ENCODE data around the gene RETREG3.
A peak's percentile ranks its signal among the peaks of the same experiment; 100 is the strongest.

The RETREG3 gene

DNA sequence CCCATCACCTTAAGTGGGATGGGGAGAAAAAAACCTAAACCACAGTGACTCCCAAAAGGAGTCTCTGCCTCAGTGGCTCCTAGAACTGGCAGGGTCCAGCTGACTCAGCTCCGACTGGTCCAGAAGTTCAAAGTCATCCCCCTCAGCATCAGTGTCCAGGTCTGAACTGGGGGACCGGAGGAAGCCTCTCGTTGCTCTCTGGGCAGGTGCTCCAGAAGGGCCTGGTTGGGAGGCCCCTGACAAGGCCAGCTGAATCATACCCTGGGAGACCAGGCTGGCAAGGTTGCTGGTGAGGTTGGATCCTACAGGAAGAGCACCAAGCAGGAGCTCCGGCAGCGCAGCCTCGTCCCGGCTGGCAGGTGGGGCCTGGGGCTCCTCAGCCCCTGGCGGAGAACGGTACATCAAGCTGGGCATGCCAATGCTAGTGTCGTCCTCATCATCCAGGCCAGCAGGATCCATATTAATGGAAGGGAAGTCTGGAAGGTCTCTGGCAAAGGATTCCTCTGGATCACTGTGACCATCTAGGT lies 27.4 kb downstream of the RETREG3 start:
- TF ChIP-seq, protein P1, sequence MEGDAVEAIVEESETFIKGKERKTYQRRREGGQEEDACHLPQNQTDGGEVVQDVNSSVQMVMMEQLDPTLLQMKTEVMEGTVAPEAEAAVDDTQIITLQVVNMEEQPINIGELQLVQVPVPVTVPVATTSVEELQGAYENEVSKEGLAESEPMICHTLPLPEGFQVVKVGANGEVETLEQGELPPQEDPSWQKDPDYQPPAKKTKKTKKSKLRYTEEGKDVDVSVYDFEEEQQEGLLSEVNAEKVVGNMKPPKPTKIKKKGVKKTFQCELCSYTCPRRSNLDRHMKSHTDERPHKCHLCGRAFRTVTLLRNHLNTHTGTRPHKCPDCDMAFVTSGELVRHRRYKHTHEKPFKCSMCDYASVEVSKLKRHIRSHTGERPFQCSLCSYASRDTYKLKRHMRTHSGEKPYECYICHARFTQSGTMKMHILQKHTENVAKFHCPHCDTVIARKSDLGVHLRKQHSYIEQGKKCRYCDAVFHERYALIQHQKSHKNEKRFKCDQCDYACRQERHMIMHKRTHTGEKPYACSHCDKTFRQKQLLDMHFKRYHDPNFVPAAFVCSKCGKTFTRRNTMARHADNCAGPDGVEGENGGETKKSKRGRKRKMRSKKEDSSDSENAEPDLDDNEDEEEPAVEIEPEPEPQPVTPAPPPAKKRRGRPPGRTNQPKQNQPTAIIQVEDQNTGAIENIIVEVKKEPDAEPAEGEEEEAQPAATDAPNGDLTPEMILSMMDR (IDR thresholded peaks at IDR 0.05; ENCODE audit: poor library complexity, severe bottlenecking), result no peak
- H3K9me3 ChIP-seq (ENCODE audit: severe bottlenecking), result no peaks in the 10 kb centered on the region
- no peak overlapping the region for H3K4me3 ChIP-seq (ENCODE audit: severe bottlenecking)
- no peaks in the 10 kb centered on the region for H3K27me3 ChIP-seq (ENCODE audit: insufficient read depth, poor library complexity, severe bottlenecking)
- peaks cover 13% of the 10 kb centered on the region for H3K4me1 ChIP-seq (ENCODE audit: insufficient read depth, poor library complexity, severe bottlenecking)
- ATAC-seq (ENCODE audit: low read depth), result no peak
- H3K36me3 ChIP-seq (ENCODE audit: low read depth), result peaks cover 68% of the 10 kb centered on the region
- DNase-seq (ENCODE audit: low spot score), result no peak
- H3K27ac ChIP-seq (ENCODE audit: poor library complexity, severe bottlenecking), result no peak overlapping the region

DNA sequence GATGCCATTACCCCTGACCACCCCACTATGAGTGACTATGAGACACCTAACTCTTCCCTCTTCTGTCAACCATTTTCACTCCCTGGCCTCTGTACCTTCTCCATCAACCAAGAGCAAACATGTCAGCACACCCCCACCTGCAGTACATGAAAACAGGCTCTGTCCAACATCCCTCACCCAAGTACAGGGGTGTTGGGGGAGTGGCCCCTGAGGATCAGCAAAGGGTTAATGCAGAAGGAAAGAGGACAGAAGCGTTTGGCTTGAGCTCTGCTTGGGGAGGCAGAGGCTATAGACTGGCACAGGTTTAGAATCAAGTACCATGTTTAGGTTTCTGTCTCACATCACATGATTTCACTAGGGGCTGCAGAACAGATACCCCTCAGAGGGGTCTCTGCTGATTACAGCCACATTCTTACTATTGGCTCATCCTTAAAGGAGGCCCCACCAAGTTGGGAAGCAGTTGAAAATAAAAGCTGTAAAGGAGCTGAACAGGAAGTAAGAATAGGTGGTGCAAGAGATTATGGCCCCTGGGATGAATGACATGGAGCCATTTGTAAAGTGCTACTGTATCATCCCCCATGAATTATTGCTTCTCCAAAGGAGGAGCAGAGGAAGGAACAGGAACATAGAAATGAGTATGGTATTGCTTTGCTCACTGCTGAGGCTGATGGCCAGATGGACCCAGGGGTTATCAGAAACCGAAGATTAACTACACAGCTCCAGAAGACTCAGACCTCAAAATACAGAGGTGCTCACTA lies 29.2 kb downstream of the RETREG3 start:
- ATAC-seq (ENCODE audit: low read depth) (no peak), DNase-seq (ENCODE audit: low spot score) (peak; percentile 1)
- no peak overlapping the region for H3K4me3 ChIP-seq (ENCODE audit: severe bottlenecking)
- H3K27ac ChIP-seq (ENCODE audit: poor library complexity, severe bottlenecking), result no peak overlapping the region
- H3K36me3 ChIP-seq (ENCODE audit: low read depth), result peaks cover 68% of the 10 kb centered on the region
- H3K27me3 ChIP-seq (ENCODE audit: insufficient read depth, poor library complexity, severe bottlenecking), result no peaks in the 10 kb centered on the region
- H3K4me1 ChIP-seq (ENCODE audit: insufficient read depth, poor library complexity, severe bottlenecking), result peaks cover 15% of the 10 kb centered on the region
- no peaks in the 10 kb centered on the region for H3K9me3 ChIP-seq (ENCODE audit: severe bottlenecking)
- TF ChIP-seq, protein P1 (IDR thresholded peaks at IDR 0.05; ENCODE audit: poor library complexity, severe bottlenecking), result no peak

DNA sequence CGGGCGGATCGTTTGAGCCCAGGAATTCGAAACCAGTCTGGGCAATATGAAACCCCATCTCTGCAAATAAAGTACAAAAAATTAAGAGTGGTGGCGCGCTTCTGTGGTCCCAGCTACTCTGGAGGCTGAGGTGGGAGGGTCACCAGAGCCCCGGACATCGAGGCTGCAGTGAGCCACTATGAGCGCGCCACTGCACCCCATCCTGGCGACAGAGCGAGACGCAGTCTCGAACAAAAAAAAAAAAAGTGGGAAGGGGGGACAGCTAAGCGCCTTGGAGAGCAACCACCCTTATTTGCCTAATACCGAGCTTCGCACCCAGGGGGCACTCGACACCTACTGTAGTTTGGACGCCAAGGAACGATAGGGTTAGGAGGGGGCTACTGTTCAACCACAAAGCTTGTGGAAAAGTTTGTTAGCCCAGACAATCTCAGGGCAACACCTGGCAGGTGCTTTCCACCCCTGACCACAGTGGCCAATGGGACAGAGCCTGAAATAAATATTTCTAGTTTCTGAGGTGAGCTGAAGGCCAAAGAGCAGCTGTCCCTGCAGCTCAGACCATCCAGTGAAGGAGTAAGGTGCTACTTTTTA lies 30.8 kb downstream of the RETREG3 start:
- H3K4me1 ChIP-seq (ENCODE audit: insufficient read depth, poor library complexity, severe bottlenecking), result peaks cover 15% of the 10 kb centered on the region
- H3K9me3 ChIP-seq (ENCODE audit: severe bottlenecking), result no peaks in the 10 kb centered on the region
- peak overlapping the region; percentile 69 for H3K27ac ChIP-seq (ENCODE audit: poor library complexity, severe bottlenecking)

DNA sequence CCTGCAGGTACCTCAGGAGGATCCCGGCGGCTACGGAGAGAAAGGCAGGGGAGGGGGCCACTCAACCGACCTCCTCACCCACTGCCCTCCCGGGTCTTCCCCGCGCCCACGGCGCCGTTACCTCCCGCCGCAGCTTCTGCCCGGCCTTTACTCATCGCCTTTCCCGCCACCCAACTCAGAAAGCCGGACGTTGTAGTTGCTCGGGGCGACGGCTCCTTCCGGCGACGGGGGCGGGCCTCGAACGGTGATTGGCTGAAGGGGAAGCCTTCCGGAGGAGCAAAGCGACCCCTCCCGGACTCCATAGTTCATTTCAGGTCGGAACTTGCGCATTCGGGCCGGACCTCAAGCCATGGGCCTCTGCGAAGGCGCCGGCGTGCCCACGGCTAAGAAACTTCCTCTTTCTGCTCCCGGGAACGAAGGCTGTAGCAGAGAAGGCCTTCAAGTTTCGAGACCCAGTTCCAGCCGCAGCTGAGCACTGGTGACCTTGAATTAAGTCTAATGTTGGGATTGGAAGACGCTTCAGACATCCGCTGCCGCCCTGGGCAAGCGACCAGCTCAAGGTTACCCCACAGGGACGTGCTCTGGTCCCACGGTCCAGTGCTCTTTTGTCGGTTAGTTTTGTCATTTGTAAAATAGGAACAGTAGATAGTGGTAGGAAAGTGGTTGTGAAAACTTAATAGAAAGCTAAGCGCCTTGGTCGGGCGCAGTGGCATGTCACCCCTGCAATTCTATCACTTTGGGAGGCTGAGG lies 31.5 kb downstream of the RETREG3 start, which contains the start of gene PSMC3IP:
Gene PSMC3IP, minus strand, starts transcription at position 198 of the 750 bp plus-strand sequence. Its CDS starts 43 bp downstream, at position 155.
- Histone ChIP-seq H3K4me1 (ENCODE audit: insufficient read depth, poor library complexity, severe bottlenecking) (peaks cover 15% of the 10 kb centered on the region), H3K27ac (ENCODE audit: poor library complexity, severe bottlenecking) (peak within 1 kb of the TSS; percentile 69), H3K4me3 (ENCODE audit: severe bottlenecking) (peak within 1 kb of the TSS; percentile 63), H3K27me3 (ENCODE audit: insufficient read depth, poor library complexity, severe bottlenecking) (no peaks in the 10 kb centered on the region), H3K36me3 (ENCODE audit: low read depth) (peaks cover 68% of the 10 kb centered on the region), H3K9me3 (ENCODE audit: severe bottlenecking) (no peaks in the 10 kb centered on the region)
- TF ChIP-seq, protein P1 (IDR thresholded peaks at IDR 0.05; ENCODE audit: poor library complexity, severe bottlenecking), result no peak
- ATAC-seq (ENCODE audit: low read depth), result peak; percentile 90
- peak; percentile 95 for DNase-seq (ENCODE audit: low spot score)

More for the DNA sequence above, 30.8 kb downstream of the RETREG3 start:
- DNase-seq (ENCODE audit: low spot score), result no peak
- TF ChIP-seq, protein P1 (IDR thresholded peaks at IDR 0.05; ENCODE audit: poor library complexity, severe bottlenecking), result peak; percentile 80
- peak; percentile 62 for ATAC-seq (ENCODE audit: low read depth)
- peak overlapping the region; percentile 63 for H3K4me3 ChIP-seq (ENCODE audit: severe bottlenecking)
- peaks cover 68% of the 10 kb centered on the region for H3K36me3 ChIP-seq (ENCODE audit: low read depth)
- no peaks in the 10 kb centered on the region for H3K27me3 ChIP-seq (ENCODE audit: insufficient read depth, poor library complexity, severe bottlenecking)
